SK-N-SH treated with all-trans-retinoic acid at 6 μM for 48 hours (cell line): ENCODE data around the gene A2M.

Source experiments
- ATAC-seq: fragments of 200-7000 bp; cut with Tn5 transposase; 3 replicates; pipeline ENCODE4 v1.9.1; 2020; ENCODE audit warnings: mild to moderate bottlenecking, moderate library complexity
- BACH2 ChIP-seq: fragments of 250-450 bp; sonication (Bioruptor Pico); IDR thresholded peaks from 2 replicates; pipeline ENCODE4 v1.9.0; 2021; ENCODE audit warnings: mild to moderate bottlenecking, borderline replicate concordance
- CSDC2 ChIP-seq: fragments of 250-450 bp; sonication (Bioruptor Pico); IDR thresholded peaks from 2 replicates; pipeline ENCODE4 v1.5.0; 2020; ENCODE audit warnings: mild to moderate bottlenecking, moderate library complexity
- ESRRG ChIP-seq: fragments of 250-450 bp; sonication (Bioruptor Pico); IDR thresholded peaks from 2 replicates; pipeline ENCODE4 v1.6.1; 2021; ENCODE audit warnings: mild to moderate bottlenecking
- GLIS3 ChIP-seq: fragments of 250-450 bp; sonication (Bioruptor Pico); IDR thresholded peaks from 2 replicates; pipeline ENCODE4 v1.5.0; 2020; ENCODE audit warnings: mild to moderate bottlenecking, moderate library complexity
- ISL1 ChIP-seq: fragments of 250-450 bp; sonication (Bioruptor Pico); IDR thresholded peaks from 2 replicates; pipeline ENCODE4 v2.1.2; 2022; ENCODE audit warnings: mild to moderate bottlenecking, moderate library complexity
- OSR1 ChIP-seq: fragments of 250-450 bp; sonication (Bioruptor Pico); IDR thresholded peaks from 2 replicates; pipeline ENCODE4 v1.8.0; 2022; ENCODE audit warnings: moderate library complexity, mild to moderate bottlenecking, inconsistent platforms
- PPARA ChIP-seq: fragments of 250-450 bp; sonication (Bioruptor Pico); IDR thresholded peaks from 2 replicates; pipeline ENCODE4 v1.5.0; 2020; ENCODE audit warnings: mild to moderate bottlenecking, borderline replicate concordance
- RARB ChIP-seq: fragments of 250-450 bp; sonication (Bioruptor Pico); IDR thresholded peaks from 2 replicates; pipeline ENCODE4 v1.8.0; 2021; ENCODE audit warnings: mild to moderate bottlenecking, moderate library complexity
- SNAI2 ChIP-seq: fragments of 250-450 bp; sonication (Bioruptor Pico); IDR thresholded peaks from 2 replicates; pipeline ENCODE4 v1.5.0; 2020; ENCODE audit warnings: mild to moderate bottlenecking, moderate library complexity
- TCF4 ChIP-seq: fragments of 250-450 bp; sonication (Bioruptor Pico); IDR thresholded peaks from 2 replicates; pipeline ENCODE4 v1.8.0; 2021; ENCODE audit warnings: mild to moderate bottlenecking, moderate library complexity, borderline replicate concordance
- TOX ChIP-seq: fragments of 250-450 bp; sonication (Bioruptor Pico); IDR thresholded peaks from 2 replicates; pipeline ENCODE4 v1.8.0; 2021; ENCODE audit warnings: mild to moderate bottlenecking, moderate library complexity, borderline replicate concordance
- ZC3H10 ChIP-seq: fragments of 250-450 bp; sonication (Bioruptor Pico); IDR thresholded peaks from 2 replicates; pipeline ENCODE4 v1.5.1; 2021; ENCODE audit warnings: mild to moderate bottlenecking, moderate library complexity
- ZFP3 ChIP-seq: fragments of 250-450 bp; sonication (Bioruptor Pico); IDR thresholded peaks from 2 replicates; pipeline ENCODE4 v1.5.0; 2020; ENCODE audit warnings: mild to moderate bottlenecking, moderate library complexity
- ZFP30 ChIP-seq: fragments of 450-650 bp; formaldehyde crosslinking; IDR thresholded peaks from 2 replicates; pipeline ENCODE4 v1.5.0; 2022; ENCODE audit warnings: mild to moderate bottlenecking, moderate library complexity
- ZNF565 ChIP-seq: fragments of 450-650 bp; formaldehyde crosslinking; conservative IDR thresholded peaks from 2 replicates; pipeline ENCODE4 v1.5.0; 2020; ENCODE audit warnings: low read depth, mild to moderate bottlenecking, moderate library complexity
- ZNF70 ChIP-seq: fragments of 450-650 bp; formaldehyde crosslinking; IDR thresholded peaks from 2 replicates; pipeline ENCODE4 v1.5.0; 2020; ENCODE audit warnings: mild to moderate bottlenecking, moderate library complexity
- ZNF8 ChIP-seq: fragments of 450-650 bp; formaldehyde crosslinking; IDR thresholded peaks from 2 replicates; pipeline ENCODE4 v1.5.0; 2020; ENCODE audit warnings: mild to moderate bottlenecking, moderate library complexity
- TF ChIP-seq, protein P1 (sequence below): fragments of 250-450 bp; sonication (Bioruptor Pico); IDR thresholded peaks from 2 replicates; pipeline ENCODE4 v1.8.0; 2021; ENCODE audit warnings: low read depth, mild to moderate bottlenecking, moderate library complexity, borderline replicate concordance
- TF ChIP-seq, protein P2 (sequence below): fragments of 250-450 bp; sonication (Bioruptor Pico); IDR thresholded peaks from 2 replicates; pipeline ENCODE4 v1.5.0; 2020; ENCODE audit warnings: mild to moderate bottlenecking, moderate library complexity
- TF ChIP-seq, protein P3 (sequence below): fragments of 250-450 bp; sonication (Bioruptor Pico); IDR thresholded peaks from 2 replicates; pipeline ENCODE4 v1.8.0; 2020; ENCODE audit warnings: mild to moderate bottlenecking, moderate library complexity, borderline replicate concordance
- TF ChIP-seq, protein P4 (sequence below): fragments of 250-450 bp; sonication (Bioruptor Pico); IDR thresholded peaks from 2 replicates; pipeline ENCODE4 v1.5.1; 2020; ENCODE audit warnings: low read depth, mild to moderate bottlenecking, moderate library complexity
- TF ChIP-seq, protein P5 (sequence below): fragments of 250-450 bp; sonication (Bioruptor Pico); IDR thresholded peaks from 2 replicates; pipeline ENCODE4 v1.5.1; 2021; ENCODE audit warnings: mild to moderate bottlenecking, moderate library complexity

The A2M gene

DNA sequence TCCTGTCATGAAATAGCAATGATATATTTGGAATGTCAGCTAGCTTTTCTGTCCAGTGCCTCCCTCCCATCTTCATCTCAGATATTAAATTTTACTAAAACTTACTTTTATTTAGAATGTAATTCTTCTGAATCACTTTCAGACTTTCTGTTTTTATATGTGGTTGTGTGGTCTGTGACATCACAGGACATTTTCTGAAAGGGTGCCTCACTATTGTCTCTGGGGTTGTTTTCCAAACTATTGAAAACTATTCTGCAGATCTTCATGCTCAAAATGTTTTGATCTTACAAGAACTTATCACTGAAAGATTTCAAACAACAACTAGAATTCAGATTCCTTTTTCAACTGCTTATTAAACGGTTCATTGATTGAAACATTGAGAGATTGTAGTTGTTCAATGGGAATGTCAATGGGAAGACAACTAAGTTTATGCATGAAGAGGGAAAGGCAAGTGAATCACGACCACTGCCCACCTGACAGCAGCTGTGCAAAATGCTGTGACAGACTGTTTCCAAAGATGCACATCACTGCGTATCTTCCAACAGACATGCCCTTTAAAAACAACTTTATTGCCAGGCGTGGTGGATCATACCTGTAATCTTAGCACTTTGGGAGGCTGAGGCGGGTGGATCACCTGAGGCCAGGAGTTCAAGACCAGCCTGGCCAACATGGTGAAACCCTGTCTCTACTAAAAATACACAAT is 75.1 kb downstream of the A2M start:
- no peak for TF ChIP-seq CSDC2
- no peak for TF ChIP-seq ZNF70
- TF ChIP-seq, protein P1, sequence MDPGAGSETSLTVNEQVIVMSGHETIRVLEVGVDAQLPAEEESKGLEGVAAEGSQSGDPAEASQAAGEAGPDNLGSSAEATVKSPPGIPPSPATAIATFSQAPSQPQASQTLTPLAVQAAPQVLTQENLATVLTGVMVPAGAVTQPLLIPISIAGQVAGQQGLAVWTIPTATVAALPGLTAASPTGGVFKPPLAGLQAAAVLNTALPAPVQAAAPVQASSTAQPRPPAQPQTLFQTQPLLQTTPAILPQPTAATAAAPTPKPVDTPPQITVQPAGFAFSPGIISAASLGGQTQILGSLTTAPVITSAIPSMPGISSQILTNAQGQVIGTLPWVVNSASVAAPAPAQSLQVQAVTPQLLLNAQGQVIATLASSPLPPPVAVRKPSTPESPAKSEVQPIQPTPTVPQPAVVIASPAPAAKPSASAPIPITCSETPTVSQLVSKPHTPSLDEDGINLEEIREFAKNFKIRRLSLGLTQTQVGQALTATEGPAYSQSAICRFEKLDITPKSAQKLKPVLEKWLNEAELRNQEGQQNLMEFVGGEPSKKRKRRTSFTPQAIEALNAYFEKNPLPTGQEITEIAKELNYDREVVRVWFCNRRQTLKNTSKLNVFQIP (CRISPR knock-in tag), result no peak
- TF ChIP-seq, protein P2, sequence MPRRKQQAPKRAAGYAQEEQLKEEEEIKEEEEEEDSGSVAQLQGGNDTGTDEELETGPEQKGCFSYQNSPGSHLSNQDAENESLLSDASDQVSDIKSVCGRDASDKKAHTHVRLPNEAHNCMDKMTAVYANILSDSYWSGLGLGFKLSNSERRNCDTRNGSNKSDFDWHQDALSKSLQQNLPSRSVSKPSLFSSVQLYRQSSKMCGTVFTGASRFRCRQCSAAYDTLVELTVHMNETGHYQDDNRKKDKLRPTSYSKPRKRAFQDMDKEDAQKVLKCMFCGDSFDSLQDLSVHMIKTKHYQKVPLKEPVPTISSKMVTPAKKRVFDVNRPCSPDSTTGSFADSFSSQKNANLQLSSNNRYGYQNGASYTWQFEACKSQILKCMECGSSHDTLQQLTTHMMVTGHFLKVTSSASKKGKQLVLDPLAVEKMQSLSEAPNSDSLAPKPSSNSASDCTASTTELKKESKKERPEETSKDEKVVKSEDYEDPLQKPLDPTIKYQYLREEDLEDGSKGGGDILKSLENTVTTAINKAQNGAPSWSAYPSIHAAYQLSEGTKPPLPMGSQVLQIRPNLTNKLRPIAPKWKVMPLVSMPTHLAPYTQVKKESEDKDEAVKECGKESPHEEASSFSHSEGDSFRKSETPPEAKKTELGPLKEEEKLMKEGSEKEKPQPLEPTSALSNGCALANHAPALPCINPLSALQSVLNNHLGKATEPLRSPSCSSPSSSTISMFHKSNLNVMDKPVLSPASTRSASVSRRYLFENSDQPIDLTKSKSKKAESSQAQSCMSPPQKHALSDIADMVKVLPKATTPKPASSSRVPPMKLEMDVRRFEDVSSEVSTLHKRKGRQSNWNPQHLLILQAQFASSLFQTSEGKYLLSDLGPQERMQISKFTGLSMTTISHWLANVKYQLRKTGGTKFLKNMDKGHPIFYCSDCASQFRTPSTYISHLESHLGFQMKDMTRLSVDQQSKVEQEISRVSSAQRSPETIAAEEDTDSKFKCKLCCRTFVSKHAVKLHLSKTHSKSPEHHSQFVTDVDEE (CRISPR knock-in tag), result no peak
- no peak for TF ChIP-seq ZNF8 (CRISPR knock-in tag)
- TF ChIP-seq, protein P3, sequence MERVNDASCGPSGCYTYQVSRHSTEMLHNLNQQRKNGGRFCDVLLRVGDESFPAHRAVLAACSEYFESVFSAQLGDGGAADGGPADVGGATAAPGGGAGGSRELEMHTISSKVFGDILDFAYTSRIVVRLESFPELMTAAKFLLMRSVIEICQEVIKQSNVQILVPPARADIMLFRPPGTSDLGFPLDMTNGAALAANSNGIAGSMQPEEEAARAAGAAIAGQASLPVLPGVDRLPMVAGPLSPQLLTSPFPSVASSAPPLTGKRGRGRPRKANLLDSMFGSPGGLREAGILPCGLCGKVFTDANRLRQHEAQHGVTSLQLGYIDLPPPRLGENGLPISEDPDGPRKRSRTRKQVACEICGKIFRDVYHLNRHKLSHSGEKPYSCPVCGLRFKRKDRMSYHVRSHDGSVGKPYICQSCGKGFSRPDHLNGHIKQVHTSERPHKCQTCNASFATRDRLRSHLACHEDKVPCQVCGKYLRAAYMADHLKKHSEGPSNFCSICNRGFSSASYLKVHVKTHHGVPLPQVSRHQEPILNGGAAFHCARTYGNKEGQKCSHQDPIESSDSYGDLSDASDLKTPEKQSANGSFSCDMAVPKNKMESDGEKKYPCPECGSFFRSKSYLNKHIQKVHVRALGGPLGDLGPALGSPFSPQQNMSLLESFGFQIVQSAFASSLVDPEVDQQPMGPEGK (CRISPR knock-in tag), result no peak
- TF ChIP-seq SNAI2 (CRISPR knock-in tag), result no peak
- TF ChIP-seq ZFP30, result no peak
- no peak for TF ChIP-seq TOX (CRISPR knock-in tag)
- no peak for TF ChIP-seq GLIS3
- TF ChIP-seq ZC3H10 (CRISPR knock-in tag), result no peak
- no peak for TF ChIP-seq ZNF565
- TF ChIP-seq ESRRG (CRISPR knock-in tag), result no peak
- TF ChIP-seq ISL1 (CRISPR knock-in tag), result no peak
- TF ChIP-seq, protein P4, sequence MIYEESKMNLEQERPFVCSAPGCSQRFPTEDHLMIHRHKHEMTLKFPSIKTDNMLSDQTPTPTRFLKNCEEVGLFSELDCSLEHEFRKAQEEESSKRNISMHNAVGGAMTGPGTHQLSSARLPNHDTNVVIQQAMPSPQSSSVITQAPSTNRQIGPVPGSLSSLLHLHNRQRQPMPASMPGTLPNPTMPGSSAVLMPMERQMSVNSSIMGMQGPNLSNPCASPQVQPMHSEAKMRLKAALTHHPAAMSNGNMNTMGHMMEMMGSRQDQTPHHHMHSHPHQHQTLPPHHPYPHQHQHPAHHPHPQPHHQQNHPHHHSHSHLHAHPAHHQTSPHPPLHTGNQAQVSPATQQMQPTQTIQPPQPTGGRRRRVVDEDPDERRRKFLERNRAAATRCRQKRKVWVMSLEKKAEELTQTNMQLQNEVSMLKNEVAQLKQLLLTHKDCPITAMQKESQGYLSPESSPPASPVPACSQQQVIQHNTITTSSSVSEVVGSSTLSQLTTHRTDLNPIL (CRISPR knock-in tag), result no peak
- no peak for TF ChIP-seq ZFP3
- TF ChIP-seq, protein P5, sequence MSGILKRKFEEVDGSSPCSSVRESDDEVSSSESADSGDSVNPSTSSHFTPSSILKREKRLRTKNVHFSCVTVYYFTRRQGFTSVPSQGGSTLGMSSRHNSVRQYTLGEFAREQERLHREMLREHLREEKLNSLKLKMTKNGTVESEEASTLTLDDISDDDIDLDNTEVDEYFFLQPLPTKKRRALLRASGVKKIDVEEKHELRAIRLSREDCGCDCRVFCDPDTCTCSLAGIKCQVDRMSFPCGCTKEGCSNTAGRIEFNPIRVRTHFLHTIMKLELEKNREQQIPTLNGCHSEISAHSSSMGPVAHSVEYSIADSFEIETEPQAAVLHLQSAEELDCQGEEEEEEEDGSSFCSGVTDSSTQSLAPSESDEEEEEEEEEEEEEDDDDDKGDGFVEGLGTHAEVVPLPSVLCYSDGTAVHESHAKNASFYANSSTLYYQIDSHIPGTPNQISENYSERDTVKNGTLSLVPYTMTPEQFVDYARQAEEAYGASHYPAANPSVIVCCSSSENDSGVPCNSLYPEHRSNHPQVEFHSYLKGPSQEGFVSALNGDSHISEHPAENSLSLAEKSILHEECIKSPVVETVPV (CRISPR knock-in tag), result no peak
- no peak for TF ChIP-seq RARB (CRISPR knock-in tag)
- TF ChIP-seq PPARA (CRISPR knock-in tag), result no peak
- no peak for ATAC-seq

DNA sequence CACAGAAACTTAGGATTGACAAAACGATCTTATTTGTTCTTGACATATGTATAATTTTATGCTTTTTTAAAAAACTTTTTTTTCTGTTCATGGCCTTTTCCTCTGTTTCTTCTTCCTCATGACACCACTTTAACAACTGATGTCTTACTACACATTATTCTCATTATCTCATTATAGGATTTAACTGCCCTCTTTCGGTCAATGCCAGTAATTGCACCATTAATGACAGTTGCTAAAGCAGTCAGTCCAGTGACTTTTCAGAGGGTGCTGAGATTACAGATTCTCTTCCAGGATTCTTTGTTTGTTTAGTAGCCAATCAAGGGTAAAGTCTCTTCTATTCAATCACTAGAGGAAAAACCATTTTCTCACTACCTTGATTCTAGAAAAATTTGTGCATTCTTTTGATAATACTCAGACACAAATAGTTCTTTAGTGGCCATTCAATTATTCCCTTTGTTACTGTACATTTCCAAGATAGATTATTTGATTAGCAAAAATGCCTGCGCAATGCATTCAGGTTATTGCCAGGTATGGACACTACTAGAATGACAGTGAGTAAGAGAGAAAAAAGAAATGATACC is 76.2 kb downstream of the A2M start:
- peak; percentile 87 for ATAC-seq
- TF ChIP-seq TOX (CRISPR knock-in tag) (no peak), ISL1 (CRISPR knock-in tag) (no peak), OSR1 (CRISPR knock-in tag) (no peak), ZFP3 (no peak), BACH2 (CRISPR knock-in tag) (no peak), SNAI2 (CRISPR knock-in tag) (no peak), TCF4 (CRISPR knock-in tag) (no peak), ZNF565 (no peak), ZFP30 (no peak), ZNF70 (no peak), RARB (CRISPR knock-in tag) (no peak), GLIS3 (no peak), ZC3H10 (CRISPR knock-in tag) (no peak)
- TF ChIP-seq, protein P2 (CRISPR knock-in tag), result no peak
- TF ChIP-seq, protein P5 (CRISPR knock-in tag), result no peak
- TF ChIP-seq, protein P3 (CRISPR knock-in tag), result no peak
